ENCODE data around the gene DICER1.

Gene DICER1

GRCh38 chr14:95104911-95105310, 52.4 kb downstream of the DICER1 start:
- H3K4me3 ChIP-seq (ENCODE audit: low read depth, low read length) = no peak overlapping the region
- no peak for DNase-seq (ENCODE audit: low read depth)
- TF ChIP-seq, protein P1, sequence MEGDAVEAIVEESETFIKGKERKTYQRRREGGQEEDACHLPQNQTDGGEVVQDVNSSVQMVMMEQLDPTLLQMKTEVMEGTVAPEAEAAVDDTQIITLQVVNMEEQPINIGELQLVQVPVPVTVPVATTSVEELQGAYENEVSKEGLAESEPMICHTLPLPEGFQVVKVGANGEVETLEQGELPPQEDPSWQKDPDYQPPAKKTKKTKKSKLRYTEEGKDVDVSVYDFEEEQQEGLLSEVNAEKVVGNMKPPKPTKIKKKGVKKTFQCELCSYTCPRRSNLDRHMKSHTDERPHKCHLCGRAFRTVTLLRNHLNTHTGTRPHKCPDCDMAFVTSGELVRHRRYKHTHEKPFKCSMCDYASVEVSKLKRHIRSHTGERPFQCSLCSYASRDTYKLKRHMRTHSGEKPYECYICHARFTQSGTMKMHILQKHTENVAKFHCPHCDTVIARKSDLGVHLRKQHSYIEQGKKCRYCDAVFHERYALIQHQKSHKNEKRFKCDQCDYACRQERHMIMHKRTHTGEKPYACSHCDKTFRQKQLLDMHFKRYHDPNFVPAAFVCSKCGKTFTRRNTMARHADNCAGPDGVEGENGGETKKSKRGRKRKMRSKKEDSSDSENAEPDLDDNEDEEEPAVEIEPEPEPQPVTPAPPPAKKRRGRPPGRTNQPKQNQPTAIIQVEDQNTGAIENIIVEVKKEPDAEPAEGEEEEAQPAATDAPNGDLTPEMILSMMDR (IDR thresholded peaks at IDR 0.05; ENCODE audit: insufficient read depth, low read depth, low read length, missing control alignments) = no peak

- no peak for DNase-seq (ENCODE audit: low read depth)
- no peak overlapping the region for H3K4me3 ChIP-seq (ENCODE audit: low read depth, low read length)
- TF ChIP-seq, protein P1 (IDR thresholded peaks at IDR 0.05; ENCODE audit: insufficient read depth, low read depth, low read length, missing control alignments) = no peak
These were observed 54.7 kb downstream of the DICER1 start for GRCh38 chr14:95102680-95103044.

DNA sequence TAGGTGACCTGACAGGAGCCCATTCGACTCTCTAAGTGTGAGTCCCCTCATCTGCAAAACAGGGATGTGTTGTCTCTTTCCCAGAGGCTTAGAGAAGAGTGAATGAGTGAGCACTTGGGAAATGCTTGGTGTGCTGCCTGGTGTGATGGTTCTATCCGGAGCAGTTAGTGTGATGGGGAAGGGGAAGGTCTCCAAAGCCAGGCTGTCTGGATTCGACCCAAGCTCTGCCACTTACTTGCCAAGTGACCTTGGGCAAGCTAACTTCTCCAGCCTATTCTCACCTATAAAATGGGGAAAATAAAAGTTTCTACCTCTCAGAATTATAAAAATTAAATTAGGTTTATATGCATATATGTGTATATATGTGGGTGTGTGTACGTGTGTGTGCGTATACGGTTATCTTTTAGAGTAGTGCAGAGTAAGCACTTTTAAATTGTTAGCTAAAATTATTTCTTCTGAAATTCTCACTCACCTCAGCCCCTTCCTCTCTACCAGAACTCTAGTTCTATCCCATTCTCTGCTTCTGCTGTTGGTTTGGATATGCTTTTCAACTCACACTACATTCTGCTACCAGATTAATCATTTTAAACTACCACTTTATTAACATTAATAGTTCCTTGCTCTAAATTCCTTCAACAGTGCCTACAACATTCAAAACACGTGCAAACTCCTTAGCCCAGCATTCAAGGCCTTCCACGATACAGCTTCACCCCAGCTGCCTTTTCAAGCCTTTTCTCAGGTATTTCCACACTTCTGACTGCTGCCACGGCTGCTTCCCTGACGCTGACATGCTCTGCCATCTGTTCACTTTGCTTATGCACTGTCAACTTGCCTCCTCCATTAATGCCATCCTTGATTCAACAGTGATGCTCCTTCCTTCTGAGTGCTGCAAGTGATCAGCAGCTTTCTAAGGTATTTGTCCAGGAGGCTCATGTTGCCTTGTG, 55.3 kb downstream of the DICER1 start:
- TF ChIP-seq, protein P1 (IDR thresholded peaks at IDR 0.05; ENCODE audit: insufficient read depth, low read depth, low read length, missing control alignments) = no peak
- H3K4me3 ChIP-seq (ENCODE audit: low read depth, low read length) = no peak overlapping the region
- no peak for DNase-seq (ENCODE audit: low read depth)

DNA sequence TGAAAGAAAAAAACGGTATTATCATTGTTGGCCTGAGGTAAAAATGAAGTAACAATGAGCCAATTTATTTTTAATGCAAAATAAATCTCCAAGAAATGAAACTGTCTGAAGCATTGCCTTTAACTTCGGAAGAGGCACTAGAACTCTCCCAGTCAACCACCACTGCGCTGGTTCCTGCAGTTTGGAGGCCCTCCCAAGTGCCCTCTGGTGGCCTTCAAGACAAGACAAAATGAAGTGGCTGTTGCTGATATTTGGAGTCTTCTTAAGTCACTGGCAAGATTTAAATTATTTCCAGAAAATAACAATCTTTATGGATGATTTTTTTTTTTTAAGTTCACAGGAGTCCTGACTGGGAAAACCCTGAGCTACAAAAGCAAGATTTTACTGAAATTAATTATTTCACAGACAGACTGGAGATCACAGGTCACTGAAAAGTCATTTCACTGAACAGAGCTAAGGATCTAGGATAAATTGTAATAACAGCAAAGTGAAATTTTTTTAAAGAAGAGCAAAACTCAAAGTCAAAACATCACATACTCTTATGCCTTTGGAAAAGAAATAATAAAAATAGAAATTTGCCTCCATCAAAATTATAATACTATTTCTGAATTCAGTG, 58.2 kb downstream of the DICER1 start:
- peak; percentile 23 for DNase-seq (ENCODE audit: low read depth)
- no peak overlapping the region for H3K4me3 ChIP-seq (ENCODE audit: low read depth, low read length)

DNA sequence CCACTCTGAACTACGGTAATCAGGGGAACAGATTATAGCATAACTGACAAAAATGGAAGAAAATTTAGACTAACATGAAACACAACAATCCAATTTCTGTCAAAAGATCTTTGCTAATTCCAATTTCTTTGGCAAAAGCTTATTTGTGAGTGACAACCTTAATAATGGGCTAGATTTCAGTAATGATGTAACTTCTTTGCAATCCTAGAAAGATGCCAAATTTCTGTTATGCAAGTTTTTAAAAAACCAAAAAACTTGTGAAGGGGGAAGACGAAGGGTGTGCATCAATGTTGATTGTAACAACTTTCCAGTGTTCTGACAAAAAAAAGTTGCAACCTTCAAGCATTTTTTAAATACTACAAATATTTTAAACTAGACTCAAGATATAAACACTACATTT, 59.9 kb downstream of the DICER1 start:
- DNase-seq (ENCODE audit: low read depth) = no peak
- no peak overlapping the region for H3K4me3 ChIP-seq (ENCODE audit: low read depth, low read length)
- TF ChIP-seq, protein P1 (IDR thresholded peaks at IDR 0.05; ENCODE audit: insufficient read depth, low read depth, low read length, missing control alignments) = no peak

More for the DNA sequence above, 58.2 kb downstream of the DICER1 start:
- TF ChIP-seq, protein P1 (IDR thresholded peaks at IDR 0.05; ENCODE audit: insufficient read depth, low read depth, low read length, missing control alignments) = peak; percentile 18

DNA sequence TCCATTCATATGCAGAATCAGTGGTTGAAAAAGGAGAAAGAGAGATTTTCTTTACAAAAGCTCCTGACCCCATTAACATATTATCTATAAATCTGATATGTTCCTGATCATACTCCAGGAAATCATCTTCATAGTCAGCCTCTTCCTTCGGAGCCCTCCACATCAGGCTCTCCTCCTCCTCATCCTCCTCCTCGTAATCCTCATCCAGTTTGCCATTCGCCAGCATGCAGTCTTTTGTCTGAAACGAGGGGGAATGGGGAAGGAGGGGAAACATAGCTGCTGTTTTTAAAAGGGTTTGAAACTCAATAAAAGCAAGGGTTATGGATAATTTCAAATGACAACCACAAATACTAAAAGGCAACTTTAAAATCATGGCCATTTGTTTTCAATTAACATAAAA, 60.9 kb downstream of the DICER1 start:
- TF ChIP-seq, protein P1 (IDR thresholded peaks at IDR 0.05; ENCODE audit: insufficient read depth, low read depth, low read length, missing control alignments) = no peak
- no peak for DNase-seq (ENCODE audit: low read depth)
- H3K4me3 ChIP-seq (ENCODE audit: low read depth, low read length) = no peak overlapping the region
